Measurements from ENCODE around the gene COL6A2. TPM values are rescaled to one million over a fixed set of nuclear protein-coding genes. Genes with fewer than 3 reads are reported as not detected.
"Not testable (repeated sequence)": the region's sequence is repeated elsewhere in the genome, so short reads cannot be mapped to it uniquely, and the experiment has no call there.

COL6A2 gene
- total RNA-seq, 1 donor from 2014 or later = 20.5 TPM

GRCh38 chr21:46079352-46080170, 18.4 kb upstream of the COL6A2 start:
- ATAC-seq = no peak

GRCh38 chr21:46080171-46081021, 17.5 kb upstream of the COL6A2 start:
- ATAC-seq = no peak

GRCh38 chr21:46081022-46081861, 16.7 kb upstream of the COL6A2 start:
- no peak for ATAC-seq

DNA sequence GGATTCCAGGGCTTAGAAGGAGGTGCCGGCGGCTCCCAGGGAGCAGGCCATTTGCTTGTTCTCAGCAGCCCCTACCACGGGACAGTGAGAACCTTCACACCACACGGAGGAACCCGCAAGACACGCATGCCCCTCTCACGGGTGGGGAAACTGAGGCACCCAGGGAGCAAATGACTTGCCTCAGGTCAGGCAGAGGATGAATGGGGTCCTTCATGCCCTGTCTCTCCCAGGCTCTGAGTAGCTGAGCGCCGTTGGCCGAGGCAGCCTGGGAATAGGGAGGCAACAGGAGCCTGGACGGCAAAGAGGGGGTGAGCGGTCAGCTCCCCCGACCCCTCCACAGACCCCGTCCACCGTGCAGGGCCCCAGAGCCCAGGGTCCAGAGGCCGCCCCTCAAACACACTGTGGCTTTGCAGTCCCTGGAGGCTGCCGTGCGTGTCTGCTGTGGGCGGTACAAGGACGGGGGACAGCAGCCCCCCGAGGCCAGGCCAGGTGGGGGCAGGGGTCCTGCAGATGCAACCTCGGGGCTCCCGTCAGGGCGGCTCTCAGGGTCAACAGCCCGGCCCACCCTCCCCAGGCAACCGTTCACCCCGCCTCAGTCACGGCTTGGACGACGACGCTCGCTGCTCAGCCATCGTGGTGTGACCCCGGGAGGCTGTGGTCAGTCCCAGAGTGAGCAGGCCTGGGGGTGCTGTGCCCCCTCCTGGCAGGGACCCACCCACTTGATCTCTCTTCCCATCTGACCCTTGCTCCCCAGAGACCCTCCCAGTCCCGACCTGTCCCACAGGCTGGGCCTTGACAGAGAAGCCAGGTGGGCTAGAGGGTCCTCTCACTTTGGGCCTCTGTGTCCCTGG, 15.8 kb upstream of the COL6A2 start:
- no peak for ATAC-seq

GRCh38 chr21:46082713-46082962, 15.3 kb upstream of the COL6A2 start:
- no peak for ATAC-seq

DNA sequence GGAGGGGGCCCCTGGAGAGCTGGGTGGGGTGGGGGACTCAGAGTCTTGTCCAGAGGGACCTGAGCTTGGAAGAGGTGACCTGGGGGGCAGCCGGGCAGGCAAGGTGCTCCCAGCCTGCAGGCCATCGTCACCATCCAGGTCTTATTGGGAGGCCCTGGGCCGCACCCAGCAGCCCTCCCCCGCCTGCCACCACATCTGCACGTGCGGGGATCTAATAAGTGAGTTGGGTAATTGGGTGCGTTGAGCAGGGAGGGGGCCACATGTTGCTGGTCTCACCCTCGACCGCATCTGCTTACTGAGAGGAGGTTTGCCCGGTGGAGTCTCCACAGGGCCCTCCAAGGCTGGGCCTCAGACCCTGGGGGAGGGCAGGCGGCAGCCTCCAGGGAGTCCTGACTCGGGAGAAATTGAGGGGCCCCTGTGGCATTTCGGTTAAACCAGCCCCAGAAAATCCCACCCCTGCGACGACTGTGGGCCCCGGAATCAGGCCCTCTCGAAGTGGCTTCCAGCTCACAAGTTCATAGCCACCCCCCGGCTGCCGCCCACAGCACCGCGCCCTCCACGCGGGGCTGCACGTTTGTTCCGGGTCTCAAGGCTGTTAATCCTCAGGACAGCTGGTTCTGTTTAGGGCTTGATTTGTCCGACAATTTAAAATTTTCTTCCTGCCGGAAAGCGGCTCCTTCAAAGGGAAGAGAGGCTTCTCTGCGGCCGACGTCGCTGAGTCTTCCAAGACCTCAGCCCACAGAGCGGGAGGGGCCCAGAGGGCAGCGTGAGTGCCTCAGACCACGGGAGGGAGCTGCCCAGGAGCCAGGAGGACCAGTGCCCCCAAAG, 14.7 kb upstream of the COL6A2 start:
- ATAC-seq = no peak

DNA sequence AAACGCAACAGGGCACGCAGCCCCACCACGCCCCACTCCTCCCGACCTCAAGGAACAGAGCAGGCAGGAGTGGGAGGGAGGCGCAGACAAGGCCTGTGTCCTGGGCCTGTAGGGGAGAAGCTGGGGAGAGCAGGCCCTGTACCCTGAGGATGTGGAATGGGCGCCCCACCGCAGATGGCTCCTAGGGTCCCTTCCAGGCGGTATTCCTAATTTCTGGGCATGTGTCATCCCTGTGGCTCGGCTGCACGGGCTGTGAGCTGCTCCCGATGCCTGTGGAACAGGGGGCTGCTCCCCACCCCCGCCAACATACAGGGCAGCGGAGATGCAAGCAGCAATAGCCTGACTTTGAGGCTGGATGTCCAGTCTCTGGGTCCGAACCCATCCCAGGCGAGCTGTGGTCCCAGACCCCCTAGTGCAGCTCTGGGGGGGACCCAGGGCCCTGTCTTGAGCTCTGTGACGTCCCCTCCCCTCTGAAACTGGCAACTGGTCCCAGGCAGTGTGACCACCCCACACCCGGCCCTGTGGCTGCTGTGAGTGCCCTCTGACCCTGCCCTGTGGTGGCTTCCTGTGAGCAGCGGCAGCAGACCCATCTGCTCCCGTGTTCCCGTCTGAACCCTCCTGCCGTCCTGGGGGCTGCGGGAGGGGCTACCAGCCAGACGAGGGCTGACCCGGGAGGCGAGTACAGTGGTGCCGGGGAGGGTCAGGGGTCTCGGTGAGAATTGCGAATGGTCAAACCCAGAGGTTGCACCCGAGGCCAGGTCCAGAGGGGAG, 13.9 kb upstream of the COL6A2 start:
- no peak for ATAC-seq

DNA sequence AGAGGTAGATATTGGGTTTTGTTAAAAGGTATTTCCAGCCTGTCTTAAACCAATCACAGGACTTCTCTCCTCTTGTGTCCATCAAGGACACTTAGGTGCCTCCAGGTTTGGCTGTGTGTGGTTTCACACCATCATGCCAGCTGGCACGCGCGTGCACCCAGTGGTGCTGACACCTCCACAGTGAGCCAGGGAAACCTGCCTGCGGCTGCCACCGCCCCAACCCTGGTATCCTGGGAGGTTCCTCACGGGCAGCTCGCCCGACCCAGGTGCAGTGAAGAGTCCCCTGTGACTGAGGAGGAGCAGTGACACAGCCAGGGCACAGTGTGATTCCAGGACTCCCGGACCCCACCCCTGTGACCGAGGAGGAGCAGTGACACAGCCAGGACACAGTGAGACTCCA, 13.2 kb upstream of the COL6A2 start:
- ATAC-seq = peak; percentile 41

DNA sequence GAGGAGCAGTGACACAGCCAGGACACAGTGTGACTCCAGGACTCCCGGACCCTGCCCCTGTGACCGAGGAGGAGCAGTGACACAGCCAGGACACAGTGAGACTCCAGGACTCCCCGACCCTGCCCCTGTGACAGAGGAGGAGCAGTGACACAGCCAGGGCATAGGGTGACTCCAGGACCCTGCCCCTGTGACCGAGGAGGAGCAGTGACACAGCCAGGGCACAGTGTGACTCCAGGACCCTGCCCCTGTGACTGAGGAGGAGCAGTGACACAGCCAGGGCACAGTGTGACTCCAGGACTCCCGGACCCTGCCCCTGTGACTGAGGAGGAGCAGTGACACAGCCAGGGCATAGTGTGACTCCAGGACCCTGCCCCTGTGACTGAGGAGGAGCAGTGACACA, 12.7 kb upstream of the COL6A2 start:
- ATAC-seq = not testable (repeated sequence)

DNA sequence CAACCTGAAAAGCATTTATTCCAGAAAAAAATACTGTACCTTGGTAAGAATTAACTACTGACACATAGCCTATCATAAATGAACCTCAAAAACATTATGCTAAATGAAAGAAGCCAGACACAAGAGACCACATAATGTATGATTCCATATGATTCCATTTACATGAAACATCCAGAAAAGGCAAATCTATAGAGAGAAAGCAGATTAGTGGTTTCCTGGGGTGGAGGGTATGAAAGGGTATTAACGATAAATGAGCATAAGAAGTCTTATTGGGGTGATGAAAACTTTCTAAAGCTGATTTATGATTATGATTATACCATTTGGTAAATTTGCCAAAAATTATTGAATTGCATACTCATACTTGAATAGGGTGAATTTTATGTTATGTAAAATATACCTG, 10.3 kb upstream of the COL6A2 start:
- no peak for ATAC-seq

GRCh38 chr21:46088189-46088588, 9.7 kb upstream of the COL6A2 start:
- no peak for ATAC-seq

DNA sequence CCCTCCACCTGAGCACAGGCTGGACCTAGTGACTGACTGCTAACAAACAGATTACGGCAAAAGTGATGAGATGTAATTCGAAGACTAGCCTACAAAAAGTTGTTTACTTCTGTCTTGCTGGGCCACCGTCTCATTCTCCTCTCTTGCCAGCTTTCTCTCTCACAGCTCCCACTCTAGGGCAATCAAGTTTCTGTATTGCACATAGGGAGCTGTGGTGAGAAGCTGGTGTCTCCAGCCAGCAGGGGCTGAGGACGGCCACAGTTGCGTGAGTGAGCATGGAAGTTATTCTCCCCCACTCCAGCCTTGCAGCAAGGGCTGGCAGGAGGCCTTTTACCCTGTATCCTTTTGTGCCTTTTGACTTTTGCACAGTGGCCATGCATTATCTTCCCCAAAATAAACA, 8.6 kb upstream of the COL6A2 start:
- no peak for ATAC-seq

- no peak for ATAC-seq
These were observed 6.8 kb upstream of the COL6A2 start for GRCh38 chr21:46091118-46091517.

DNA sequence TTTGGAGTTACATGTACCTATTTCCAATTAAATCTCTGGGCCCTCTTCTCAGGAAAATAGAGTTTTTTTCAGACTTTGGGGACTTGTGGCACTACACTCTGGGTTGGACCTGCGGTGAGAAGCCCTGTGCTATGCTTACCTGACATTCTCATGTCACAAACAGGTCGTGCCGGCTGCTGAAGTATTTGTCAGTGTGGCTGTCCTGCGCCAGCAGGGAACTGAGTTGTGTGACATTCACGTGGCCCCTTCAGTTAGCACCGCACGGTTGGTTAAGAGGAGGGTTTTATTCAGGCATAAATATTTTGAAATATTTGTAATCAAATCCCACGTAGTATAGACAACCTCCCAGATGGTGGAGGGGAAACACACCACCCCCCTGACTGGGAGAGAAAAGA, 6.3 kb upstream of the COL6A2 start:
- no peak for ATAC-seq

DNA sequence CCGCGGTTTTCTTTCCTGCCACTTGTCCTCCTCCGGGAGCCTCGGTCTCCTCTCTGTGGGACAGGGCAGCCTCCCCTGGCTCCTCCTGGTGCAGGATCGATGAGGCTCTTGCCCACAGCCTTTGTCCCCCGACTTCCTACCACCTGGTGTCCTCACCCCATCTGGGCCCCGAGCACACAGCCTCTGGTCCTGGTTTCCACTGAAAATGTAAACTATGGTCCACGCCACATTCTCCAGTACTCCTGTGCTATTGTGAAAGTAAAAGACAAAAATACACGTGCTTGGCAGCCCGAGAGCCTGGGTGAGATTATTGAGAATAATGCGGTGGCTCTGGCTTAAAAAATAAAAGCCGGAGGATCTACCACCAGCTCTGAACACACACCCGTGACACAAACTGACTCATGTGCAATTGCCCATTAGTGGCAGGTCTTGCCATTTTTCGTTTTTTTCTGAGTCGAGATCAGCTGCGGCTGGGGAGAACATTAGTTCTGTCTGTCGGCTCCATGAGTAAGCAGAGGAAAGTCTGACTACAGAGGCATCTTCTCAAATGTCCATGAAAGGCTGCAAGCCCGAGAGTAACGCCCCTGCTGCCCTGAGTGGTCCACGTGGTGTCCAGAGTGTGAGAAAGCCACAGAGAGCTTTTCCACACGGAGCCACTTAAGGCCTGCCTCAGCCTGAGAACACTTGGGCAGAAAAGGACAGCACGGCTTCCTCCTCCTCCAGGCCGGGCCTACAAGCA, 5.7 kb upstream of the COL6A2 start:
- peak; percentile 19 for ATAC-seq

GRCh38 chr21:46092811-46093667, 4.9 kb upstream of the COL6A2 start:
- ATAC-seq = no peak

DNA sequence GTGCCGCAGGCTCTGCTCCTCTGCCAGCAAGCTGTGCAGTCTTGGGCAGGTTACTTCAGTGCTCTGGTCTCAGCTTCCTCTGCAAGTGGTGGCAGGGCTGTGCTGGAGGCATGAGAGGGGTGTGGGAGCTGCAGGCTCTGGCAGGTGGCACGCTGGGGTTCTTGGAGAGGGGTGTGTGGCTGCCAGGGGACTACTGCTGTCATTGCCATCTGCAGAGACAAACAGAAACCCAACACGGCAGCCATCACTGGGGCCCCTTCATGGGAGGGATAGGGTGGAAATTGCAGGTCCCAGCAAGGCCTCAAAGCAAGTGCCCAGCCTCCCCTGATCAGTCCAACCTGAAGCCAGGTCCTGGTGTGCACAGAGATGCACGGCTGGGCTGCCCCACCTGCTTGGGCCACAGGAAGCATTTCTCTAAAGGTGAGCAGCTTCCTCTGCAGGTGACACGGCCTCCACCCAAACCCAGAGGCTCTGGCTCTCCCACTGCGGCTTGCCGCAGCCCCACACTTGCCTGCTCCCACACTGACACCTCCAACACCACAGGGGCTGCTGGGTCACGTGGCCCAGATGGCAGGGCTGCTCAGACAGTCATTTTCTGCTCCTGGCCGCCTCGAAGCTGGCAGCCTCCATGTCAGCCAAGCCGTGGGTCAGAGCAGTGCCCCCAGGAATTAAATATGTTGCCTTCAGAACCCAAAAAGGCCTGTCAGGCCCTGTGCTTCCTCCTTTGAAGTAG, 4.1 kb upstream of the COL6A2 start:
- no peak for ATAC-seq
